A673 (cell line): Measurements from ENCODE around the gene LDLRAD3.

ENCODE experiments used
- EZH2 ChIP-seq: fragments of 200-600 bp; sonication (generic); IDR thresholded peaks from 2 replicates; pipeline ENCODE4 v1.6.1; 2017; ENCODE audit warnings: borderline replicate concordance, low read depth, mild to moderate bottlenecking, mixed read lengths, antibody characterized with exemption, low read length; ENCODE audit not compliant: poor library complexity, severe bottlenecking
- TF ChIP-seq, protein P1 (sequence below): fragments of 300-800, 200-600 bp; sonication (generic); conservative IDR thresholded peaks from 2 replicates; pipeline ENCODE4 v1.5.1; 2017; ENCODE audit warnings: low read depth, mild to moderate bottlenecking, antibody characterized with exemption, low read length, moderate library complexity, mixed read lengths

DNA sequence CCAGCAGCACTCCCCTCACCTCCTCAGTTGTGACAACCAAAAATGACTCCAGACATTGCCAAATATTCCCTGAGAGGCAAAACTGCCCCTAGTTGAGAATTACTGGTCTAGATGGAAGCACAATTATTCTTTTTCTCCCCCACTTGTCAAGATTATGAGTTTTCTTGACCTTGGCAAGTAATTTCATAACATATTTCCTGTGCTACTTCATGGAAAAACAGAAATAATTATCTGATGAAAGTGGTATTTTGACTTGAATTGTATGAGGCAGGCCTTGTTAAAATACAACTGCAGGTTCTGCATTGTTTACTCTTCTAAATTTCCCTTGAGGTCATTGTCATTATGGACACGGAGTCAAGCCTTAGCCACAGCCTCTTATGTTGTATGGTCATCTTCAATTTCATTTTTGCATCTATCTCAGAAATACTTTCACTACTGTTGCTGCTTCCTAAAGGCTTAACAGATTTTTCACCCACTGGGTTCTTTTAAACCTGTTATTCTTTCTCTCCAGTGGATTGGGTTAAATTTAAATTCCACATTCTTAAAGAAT lies 32.2 kb upstream of the LDLRAD3 start:
- TF ChIP-seq, protein P1, sequence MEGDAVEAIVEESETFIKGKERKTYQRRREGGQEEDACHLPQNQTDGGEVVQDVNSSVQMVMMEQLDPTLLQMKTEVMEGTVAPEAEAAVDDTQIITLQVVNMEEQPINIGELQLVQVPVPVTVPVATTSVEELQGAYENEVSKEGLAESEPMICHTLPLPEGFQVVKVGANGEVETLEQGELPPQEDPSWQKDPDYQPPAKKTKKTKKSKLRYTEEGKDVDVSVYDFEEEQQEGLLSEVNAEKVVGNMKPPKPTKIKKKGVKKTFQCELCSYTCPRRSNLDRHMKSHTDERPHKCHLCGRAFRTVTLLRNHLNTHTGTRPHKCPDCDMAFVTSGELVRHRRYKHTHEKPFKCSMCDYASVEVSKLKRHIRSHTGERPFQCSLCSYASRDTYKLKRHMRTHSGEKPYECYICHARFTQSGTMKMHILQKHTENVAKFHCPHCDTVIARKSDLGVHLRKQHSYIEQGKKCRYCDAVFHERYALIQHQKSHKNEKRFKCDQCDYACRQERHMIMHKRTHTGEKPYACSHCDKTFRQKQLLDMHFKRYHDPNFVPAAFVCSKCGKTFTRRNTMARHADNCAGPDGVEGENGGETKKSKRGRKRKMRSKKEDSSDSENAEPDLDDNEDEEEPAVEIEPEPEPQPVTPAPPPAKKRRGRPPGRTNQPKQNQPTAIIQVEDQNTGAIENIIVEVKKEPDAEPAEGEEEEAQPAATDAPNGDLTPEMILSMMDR = no peak
- no peak for TF ChIP-seq EZH2
